ENCODE data around the gene KLK7.

Gene KLK7

DNA sequence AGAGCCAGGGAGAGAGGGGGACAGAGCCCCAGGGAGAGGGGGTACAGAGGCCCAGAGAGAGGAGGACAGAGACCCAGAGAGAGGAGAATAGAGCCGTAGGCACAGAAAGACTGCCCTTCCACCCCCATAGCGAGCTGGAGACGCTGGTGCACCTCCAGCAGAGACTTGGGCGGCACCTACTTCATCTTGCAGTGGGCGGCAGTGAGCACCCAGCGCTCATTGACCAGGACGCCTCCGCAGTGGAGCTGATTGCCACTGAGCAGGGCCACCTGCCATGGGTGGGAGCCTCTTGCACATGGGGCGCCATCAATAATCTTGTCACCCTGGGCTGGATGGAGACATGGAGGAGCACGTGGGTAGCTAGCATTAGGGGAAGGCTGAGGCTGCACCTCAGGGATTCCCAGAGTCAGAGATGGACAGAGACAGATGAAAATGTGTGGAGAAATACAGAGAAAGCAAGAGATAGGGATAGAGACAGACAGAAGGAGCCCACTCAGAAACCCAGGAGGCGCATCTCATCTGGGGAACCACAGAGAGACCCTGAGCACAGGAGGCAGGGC lies 2.0 kb downstream of the KLK7 start:
- H3K4me3 ChIP-seq (replicated peaks in 1 of 2; ENCODE audit: low read depth in 2 of 2, low read length in 2 of 2), result no peak overlapping the region
- DNase-seq (ENCODE audit: low read depth in 2 of 2), result no peak
- no peak for TF ChIP-seq CTCF (IDR thresholded peaks at IDR 0.05; ENCODE audit: low read depth, low read length)

DNA sequence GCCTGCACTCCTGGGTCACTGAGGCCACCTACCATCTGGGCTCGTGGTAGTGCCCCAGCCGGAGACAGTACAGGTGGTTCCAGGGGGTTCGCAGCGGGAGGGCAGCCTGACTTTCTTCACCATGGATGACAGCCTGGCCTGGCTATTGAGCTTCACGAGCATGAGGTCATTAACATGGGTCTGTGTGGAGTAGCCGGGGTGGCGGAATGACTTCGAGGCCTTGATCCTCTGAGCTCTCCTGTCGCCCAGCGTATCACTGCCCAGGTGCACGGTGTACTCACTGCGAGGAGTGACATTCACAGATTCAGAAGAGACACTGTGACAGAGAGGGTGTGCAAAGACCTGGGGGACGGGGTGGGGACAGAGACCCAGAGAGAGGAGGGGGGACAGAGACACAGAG lies 3.5 kb downstream of the KLK7 start:
- H3K4me3 ChIP-seq (replicated peaks in 1 of 2; ENCODE audit: low read depth in 2 of 2, low read length in 2 of 2), result no peak overlapping the region
- no peak for DNase-seq (ENCODE audit: low read depth in 2 of 2)
- TF ChIP-seq CTCF (IDR thresholded peaks at IDR 0.05; ENCODE audit: low read depth, low read length), result no peak

GRCh38 chr19:50979758-50980157 lies 4.0 kb downstream of the KLK7 start:
- DNase-seq (ENCODE audit: low read depth in 2 of 2), result no peak
- H3K4me3 ChIP-seq (replicated peaks in 1 of 2; ENCODE audit: low read depth in 2 of 2, low read length in 2 of 2), result no peak overlapping the region
- no peak for TF ChIP-seq CTCF (IDR thresholded peaks at IDR 0.05; ENCODE audit: low read depth, low read length)

DNA sequence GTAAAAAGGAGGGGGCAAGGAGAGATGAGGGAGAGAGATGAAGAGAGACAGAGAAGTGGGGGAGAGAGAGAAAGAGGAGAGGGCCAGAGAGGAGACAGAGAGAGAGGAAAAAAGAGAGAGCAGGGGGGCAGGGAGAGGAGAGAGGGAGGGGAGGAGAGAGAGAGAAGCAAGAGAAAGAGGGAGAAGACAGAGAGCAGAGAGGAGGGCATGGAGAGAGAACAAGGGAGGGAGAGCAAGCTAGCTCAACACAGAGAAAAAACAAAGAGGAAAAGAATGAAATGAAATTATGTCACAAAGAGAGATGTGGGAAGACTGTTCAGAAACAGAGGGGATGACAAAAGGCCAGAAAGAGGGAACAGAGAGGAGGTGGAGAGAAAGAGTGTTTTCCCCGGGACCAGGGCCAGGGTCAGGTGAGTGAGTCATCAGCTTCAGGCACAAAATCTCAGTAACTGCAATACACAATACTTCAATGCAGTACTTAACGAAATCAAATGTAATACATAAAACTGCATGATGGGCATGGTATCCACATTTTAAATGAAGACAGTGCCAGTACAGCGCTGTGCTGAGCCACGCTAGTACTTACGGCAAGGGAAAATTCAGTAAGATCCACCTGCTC lies 4.8 kb downstream of the KLK7 start:
- no peak for TF ChIP-seq CTCF (IDR thresholded peaks at IDR 0.05; ENCODE audit: low read depth, low read length)
- H3K4me3 ChIP-seq (replicated peaks in 1 of 2; ENCODE audit: low read depth in 2 of 2, low read length in 2 of 2), result no peak overlapping the region
- no peak for DNase-seq (ENCODE audit: low read depth in 2 of 2)

- DNase-seq (ENCODE audit: low read depth in 2 of 2), result no peak
- H3K4me3 ChIP-seq (replicated peaks in 1 of 2; ENCODE audit: low read depth in 2 of 2, low read length in 2 of 2), result no peak overlapping the region
- TF ChIP-seq CTCF (IDR thresholded peaks at IDR 0.05; ENCODE audit: low read depth, low read length), result no peak
Observed at GRCh38 chr19:50977626-50978025, 6.1 kb downstream of the KLK7 start.

DNA sequence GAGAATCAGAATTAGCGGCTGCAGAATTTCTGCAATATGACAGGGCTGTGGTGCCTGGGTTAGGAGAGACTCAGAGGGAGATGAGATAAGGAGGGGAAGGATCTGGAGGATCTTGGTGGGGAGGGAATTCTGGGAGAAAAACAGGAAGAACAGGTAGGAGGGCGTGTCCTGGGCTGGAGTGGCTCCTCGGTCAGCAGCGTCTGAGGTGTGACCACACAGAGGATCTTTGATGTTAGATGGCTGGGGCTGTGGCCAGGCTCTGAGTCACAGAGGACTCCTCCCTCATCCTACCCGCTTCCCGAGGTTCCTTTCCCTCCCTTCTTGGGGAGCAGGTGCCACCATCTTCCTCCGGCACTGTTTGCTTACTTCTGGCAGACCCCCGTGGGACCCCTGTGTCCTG lies 8.0 kb downstream of the KLK7 start:
- DNase-seq (ENCODE audit: low read depth in 2 of 2), result no peak
- TF ChIP-seq CTCF (IDR thresholded peaks at IDR 0.05; ENCODE audit: low read depth, low read length), result no peak
- H3K4me3 ChIP-seq (replicated peaks in 1 of 2; ENCODE audit: low read depth in 2 of 2, low read length in 2 of 2), result no peak overlapping the region
